Spleen (tissue), 11 donors: ENCODE measurements around the gene LYRM1. TPM values are rescaled to one million over a fixed set of nuclear protein-coding genes. Genes with fewer than 3 reads are reported as not detected.

ENCODE experiments used
- DNase-seq: peaks from one replicate; pipeline ENCODE4 v3.0.0-alpha.2; 2020
- H3K27ac ChIP-seq, 8 donors: fragments of 200-600 bp; sonication (generic) in 7 of 8; 1 replicate in 4 of 8; 2 replicates in 4 of 8; pipeline versions ENCODE4 v1.5.0 to v1.8.0; 2016 to 2021; ENCODE audit warnings: inconsistent platforms in 4 of 8, mild to moderate bottlenecking in 4 of 8, moderate library complexity in 1 of 8
- H3K27me3 ChIP-seq, 7 donors: fragments of 200-600 bp; sonication (generic) in 6 of 7; replicated peaks in 1 of 7; 1 replicate in 4 of 7; 2 replicates in 3 of 7; pipeline versions ENCODE4 v1.5.0 to v1.8.0; 2016 to 2021; ENCODE audit warnings: inconsistent platforms in 3 of 7, mild to moderate bottlenecking in 1 of 7
- H3K36me3 ChIP-seq, 6 donors: fragments of 200-600 bp; sonication (generic) in 5 of 6; 1 replicate in 4 of 6; 2 replicates in 2 of 6; pipeline versions ENCODE4 v1.5.0 to v1.8.0; 2016 to 2021; ENCODE audit warnings: inconsistent platforms in 2 of 6
- H3K4me1 ChIP-seq, 6 donors: fragments of 200-600 bp; sonication (generic) in 5 of 6; 1 replicate in 3 of 6; 2 replicates in 3 of 6; pipeline versions ENCODE4 v1.5.0 to v1.8.0; 2016 to 2021; ENCODE audit warnings: inconsistent platforms in 3 of 6
- H3K4me3 ChIP-seq, 8 donors: fragments of 200-600 bp; sonication (generic) in 7 of 8; 1 replicate in 4 of 8; 2 replicates in 4 of 8; pipeline versions ENCODE4 v1.5.0 to v1.8.0; 2016 to 2021; ENCODE audit warnings: inconsistent platforms in 4 of 8, mild to moderate bottlenecking in 4 of 8, moderate library complexity in 2 of 8
- H3K9me3 ChIP-seq, 8 donors: fragments of 200-600 bp; sonication (generic) in 7 of 8; 1 replicate in 4 of 8; 2 replicates in 4 of 8; pipeline versions ENCODE4 v1.5.0 to v1.8.0; 2016 to 2021; ENCODE audit warnings: inconsistent platforms in 4 of 8
- POLR2A ChIP-seq, 3 donors: fragments of 450-650 bp; IDR thresholded peaks; one replicate each; pipeline ENCODE4 v1.5.1; 2017; ENCODE audit warnings: antibody characterized with exemption in 3 of 3, mild to moderate bottlenecking in 1 of 3
- POLR2AphosphoS5 ChIP-seq, 3 donors: sonication (generic); formaldehyde crosslinking; IDR thresholded peaks; one replicate each; pipeline ENCODE4 v1.5.1; 2017; ENCODE audit warnings: antibody characterized with exemption in 3 of 3
- WGBS, 5 donors: extraction: QIAGEN DNeasy Blood & Tissue Kit in 3 of 5; methylation state at CpG; one replicate each; pipeline versions ENCODE4 v1.1.5 to v1.1.7; 2013 to 2018; 5-methylcytosine and 5-hydroxymethylcytosine counted together
- intact Hi-C: fragments of 100-400 bp; cut with DNase I; formaldehyde crosslinking; loops from one replicate; pipeline ENCODE4 v1.15.0; 2023; ENCODE audit warnings: low total_unique reads
- polyA plus RNA-seq, 3 donors: library from polyadenylated mRNA; stranded (reverse); fragments of 200-250 nt; gene quantifications; one replicate each; pipeline ENCODE4 v1.2.1, GENCODE V29; 2013
- total RNA-seq, 7 donors: library from RNA; depleted of rRNA in 3 of 7; stranded (reverse); fragments of >200 nt in 3 of 7; fragmentation: NEBNext Ultra II Directional in 4 of 7; extraction: Animal tissue kit (Norgen Biotek cat#: 25700) in 4 of 7; gene quantifications; one replicate each; pipeline versions ENCODE4 v1.1.0 to v1.2.1, GENCODE V29; 2016 to 2021
- TF ChIP-seq, protein P1 (sequence below), 11 experiments: fragments of 200-600 bp in 7 of 11; fragments of 450-650 bp in 4 of 11; sonication (generic) in 4 of 11; IDR thresholded peaks in 8 of 11; conservative IDR thresholded peaks in 3 of 11; 1 replicate in 7 of 11; 2 replicates in 4 of 11; pipeline versions ENCODE4 v1.4.0 to v1.8.0; 2016 to 2021; ENCODE audit warnings: antibody characterized with exemption in 11 of 11, inconsistent platforms in 4 of 11, mild to moderate bottlenecking in 1 of 11
- donor health status: healthy with polysubstance abuse.
- donor health status: DM: no; HTN: no; CAD: no; lungs with moderate emphysema.
- donor health status: DM: no; HTN: no; CAD: no.
- donor health status: Bipolar disorder and iron deficiency.
- donor health status: healthy.
- donor health status: DM: no; HTN: no; CAD: no.
- donor health status: DM: yes; HTN: yes; CAD: no.

The LYRM1 gene
- total and polyA plus RNA-seq, 10 donors = 15.3 to 47.2 (median 23.3) TPM

GRCh38 chr16:20910781-20911321 is 10.3 kb downstream of the LYRM1 start:
- H3K4me3 ChIP-seq = no peak overlapping the region
- H3K36me3 ChIP-seq = peaks cover 0 to 5% (median 0%) of the 10 kb centered on the region in 6 donors
- peaks cover 8 to 79% (median 41%) of the 10 kb centered on the region in 6 donors for H3K4me1 ChIP-seq
- H3K27me3 ChIP-seq = no peaks in the 10 kb centered on the region
- intact Hi-C loops = no loop called here
- 11 to 31% (median 16%) methylated on average over 2 of the region's 2 CpGs for WGBS, 5 donors
- H3K27ac ChIP-seq = peak overlapping the region in 7 of 8 donors; percentile 58 to 80 (median 74)
- H3K9me3 ChIP-seq = no peaks in the 10 kb centered on the region
- no peak for DNase-seq
- TF ChIP-seq POLR2A (IDR thresholded peaks at IDR 0.05) (no peak), POLR2AphosphoS5 (IDR thresholded peaks at IDR 0.05) (peak in 1 of 3 donors; percentile 47)
- TF ChIP-seq, protein P1, sequence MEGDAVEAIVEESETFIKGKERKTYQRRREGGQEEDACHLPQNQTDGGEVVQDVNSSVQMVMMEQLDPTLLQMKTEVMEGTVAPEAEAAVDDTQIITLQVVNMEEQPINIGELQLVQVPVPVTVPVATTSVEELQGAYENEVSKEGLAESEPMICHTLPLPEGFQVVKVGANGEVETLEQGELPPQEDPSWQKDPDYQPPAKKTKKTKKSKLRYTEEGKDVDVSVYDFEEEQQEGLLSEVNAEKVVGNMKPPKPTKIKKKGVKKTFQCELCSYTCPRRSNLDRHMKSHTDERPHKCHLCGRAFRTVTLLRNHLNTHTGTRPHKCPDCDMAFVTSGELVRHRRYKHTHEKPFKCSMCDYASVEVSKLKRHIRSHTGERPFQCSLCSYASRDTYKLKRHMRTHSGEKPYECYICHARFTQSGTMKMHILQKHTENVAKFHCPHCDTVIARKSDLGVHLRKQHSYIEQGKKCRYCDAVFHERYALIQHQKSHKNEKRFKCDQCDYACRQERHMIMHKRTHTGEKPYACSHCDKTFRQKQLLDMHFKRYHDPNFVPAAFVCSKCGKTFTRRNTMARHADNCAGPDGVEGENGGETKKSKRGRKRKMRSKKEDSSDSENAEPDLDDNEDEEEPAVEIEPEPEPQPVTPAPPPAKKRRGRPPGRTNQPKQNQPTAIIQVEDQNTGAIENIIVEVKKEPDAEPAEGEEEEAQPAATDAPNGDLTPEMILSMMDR (IDR thresholded peaks at IDR 0.05 in 8 of 11, conservative IDR thresholded peaks at IDR 0.05 in 3 of 11) = no peak

DNA sequence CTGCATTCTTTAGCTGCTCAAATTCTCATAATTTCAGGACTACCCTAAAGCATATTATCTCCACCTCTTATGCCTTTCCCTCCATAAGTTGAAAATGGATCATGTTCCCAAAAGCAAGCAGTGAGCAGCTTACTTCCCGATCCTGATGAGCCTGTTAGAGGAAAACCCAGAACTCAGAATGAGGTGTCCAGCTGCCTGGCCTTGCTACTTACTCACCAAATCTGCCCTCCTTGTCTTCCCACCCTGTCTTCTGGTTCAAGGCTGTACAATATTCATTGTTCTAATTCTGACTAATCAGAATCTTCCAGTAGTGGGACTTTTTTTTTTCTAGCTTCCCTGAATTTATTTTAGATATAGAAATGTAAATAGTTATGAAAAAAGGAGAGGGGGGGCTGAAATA is 10.8 kb downstream of the LYRM1 start:
- TF ChIP-seq POLR2AphosphoS5 (IDR thresholded peaks at IDR 0.05) (no peak), POLR2A (IDR thresholded peaks at IDR 0.05) (no peak)
- TF ChIP-seq, protein P1 (IDR thresholded peaks at IDR 0.05 in 8 of 11, conservative IDR thresholded peaks at IDR 0.05 in 3 of 11) = no peak
- Histone ChIP-seq H3K4me3 (no peak overlapping the region), H3K27ac (peak overlapping the region in 7 of 8 donors; percentile 58 to 80 (median 74)), H3K4me1 (peaks cover 8 to 77% (median 38%) of the 10 kb centered on the region in 6 donors), H3K27me3 (no peaks in the 10 kb centered on the region), H3K9me3 (no peaks in the 10 kb centered on the region), H3K36me3 (peaks cover 0 to 10% (median 0%) of the 10 kb centered on the region in 6 donors)
- 33 to 62% (median 48%) methylated on average over 1 of the region's 1 CpG for WGBS, 5 donors
- DNase-seq = no peak
- intact Hi-C loops = no loop called here

GRCh38 chr16:20916289-20916688 is 15.7 kb downstream of the LYRM1 start:
- Histone ChIP-seq H3K4me1 (peaks cover 2 to 50% (median 13%) of the 10 kb centered on the region in 6 donors), H3K4me3 (no peak overlapping the region), H3K36me3 (peaks cover 0 to 51% (median 3%) of the 10 kb centered on the region in 6 donors), H3K27ac (no peak overlapping the region), H3K27me3 (no peaks in the 10 kb centered on the region), H3K9me3 (no peaks in the 10 kb centered on the region)
- 93 to 98% (median 96%) methylated on average over 10 of the region's 10 CpGs for WGBS, 5 donors
- intact Hi-C loops = no loop called here
- no peak for DNase-seq
- TF ChIP-seq POLR2AphosphoS5 (IDR thresholded peaks at IDR 0.05) = no peak
- TF ChIP-seq, protein P1 (IDR thresholded peaks at IDR 0.05 in 8 of 11, conservative IDR thresholded peaks at IDR 0.05 in 3 of 11) = no peak
- no peak for TF ChIP-seq POLR2A (IDR thresholded peaks at IDR 0.05)

DNA sequence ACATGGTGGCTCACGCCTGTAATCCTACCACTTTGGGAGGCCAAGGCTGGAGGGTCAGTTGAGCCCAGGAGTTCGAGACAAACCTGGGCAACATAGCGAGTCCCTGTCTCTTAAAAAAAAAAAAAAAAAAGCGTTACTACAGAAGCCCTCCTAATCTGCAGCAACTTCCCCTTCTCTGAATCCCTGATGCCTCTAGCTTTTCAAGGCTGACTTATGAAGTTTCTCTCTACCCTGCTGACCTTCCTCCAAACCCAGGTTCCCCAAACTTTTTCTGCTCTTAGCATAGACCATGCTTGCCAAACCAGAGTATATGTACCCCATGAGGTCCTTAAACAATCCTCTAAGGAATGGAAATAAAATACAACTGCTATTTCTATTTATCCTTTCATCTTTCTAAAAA is 16.4 kb downstream of the LYRM1 start:
- H3K4me1 ChIP-seq = peaks cover 0 to 43% (median 6%) of the 10 kb centered on the region in 6 donors
- no peak for TF ChIP-seq POLR2AphosphoS5 (IDR thresholded peaks at IDR 0.05)
- TF ChIP-seq POLR2A (IDR thresholded peaks at IDR 0.05) = no peak
- TF ChIP-seq, protein P1 (IDR thresholded peaks at IDR 0.05 in 8 of 11, conservative IDR thresholded peaks at IDR 0.05 in 3 of 11) = no peak
- H3K27me3 ChIP-seq = no peaks in the 10 kb centered on the region
- 45 to 73% (median 64%) methylated on average over 4 of the region's 4 CpGs for WGBS, 5 donors
- H3K9me3 ChIP-seq = no peaks in the 10 kb centered on the region
- no peak overlapping the region for H3K27ac ChIP-seq
- H3K4me3 ChIP-seq = no peak overlapping the region
- intact Hi-C loops = no loop called here
- no peak for DNase-seq
- H3K36me3 ChIP-seq = peaks cover 0 to 54% (median 3%) of the 10 kb centered on the region in 6 donors
